ENCODE measurements around the gene NAGK. TPM values are rescaled to one million over a fixed set of nuclear protein-coding genes. Genes with fewer than 3 reads are reported as not detected.
"Not testable (repeated sequence)": the region's sequence is repeated elsewhere in the genome, so short reads cannot be mapped to it uniquely, and the experiment has no call there.

NAGK gene
- total RNA-seq = 93.2 TPM
- 206 TPM for polyA plus RNA-seq
- long read RNA-seq, donor 1, partial matches to known transcripts = 0 of 6 reads
- long read RNA-seq, donor 1, other reads (novel, unspliced or antisense) = 0 of 6 reads
- long read RNA-seq, donor 2, transcript NAGK-222 (2 exons, 424 nt) = minor isoform, 11 of 119 reads
- long read RNA-seq, donor 2, transcript NAGK-229 (10 exons, 1,801 nt) = major isoform, 36 of 119 reads
- long read RNA-seq, donor 2, transcript NAGK-211 (4 exons, 441 nt) = minor isoform, 20 of 119 reads
- long read RNA-seq, donor 2, transcript NAGK-219 (3 exons, 2,483 nt) = minor isoform, 13 of 119 reads
- long read RNA-seq, donor 2, partial matches to known transcripts = 30 of 119 reads
- long read RNA-seq, donor 2, other reads (novel, unspliced or antisense) = 0 of 119 reads
- long read RNA-seq, donor 3, transcript NAGK-219 (3 exons, 2,483 nt) = minor isoform, 21 of 127 reads
- long read RNA-seq, donor 3, transcript NAGK-229 (10 exons, 1,801 nt) = major isoform, 31 of 127 reads
- long read RNA-seq, donor 3, transcript NAGK-222 (2 exons, 424 nt) = minor isoform, 19 of 127 reads
- long read RNA-seq, donor 3, transcript NAGK-211 (4 exons, 441 nt) = minor isoform, 26 of 127 reads
- long read RNA-seq, donor 3, partial matches to known transcripts = 23 of 127 reads
- long read RNA-seq, donor 3, other reads (novel, unspliced or antisense) = 0 of 127 reads
- long read RNA-seq, donor 4, full-length matches to known transcripts = 19 of 24 reads
- long read RNA-seq, donor 4, partial matches to known transcripts = 5 of 24 reads
- long read RNA-seq, donor 4, other reads (novel, unspliced or antisense) = 0 of 24 reads
- long read RNA-seq, donor 5, full-length matches to known transcripts = 62 of 62 reads
- long read RNA-seq, donor 5, partial matches to known transcripts = 0 of 62 reads
- long read RNA-seq, donor 5, other reads (novel, unspliced or antisense) = 0 of 62 reads
- long read RNA-seq, donor 6, transcript NAGK-219 (3 exons, 2,483 nt) = minor isoform, 9 of 62 reads
- long read RNA-seq, donor 6, transcript NAGK-211 (4 exons, 441 nt) = minor isoform, 7 of 62 reads
- long read RNA-seq, donor 6, transcript NAGK-229 (10 exons, 1,801 nt) = major isoform, 16 of 62 reads
- long read RNA-seq, donor 6, transcript NAGK-222 (2 exons, 424 nt) = minor isoform, 9 of 62 reads
- long read RNA-seq, donor 6, partial matches to known transcripts = 15 of 62 reads
- long read RNA-seq, donor 6, other reads (novel, unspliced or antisense) = 0 of 62 reads
- long read RNA-seq, donor 7, transcript NAGK-229 (10 exons, 1,801 nt) = major isoform, 12 of 19 reads
- long read RNA-seq, donor 7, partial matches to known transcripts = 0 of 19 reads
- long read RNA-seq, donor 7, other reads (novel, unspliced or antisense) = 0 of 19 reads
- long read RNA-seq, donor 8, transcript NAGK-229 (10 exons, 1,801 nt) = major isoform, 10 of 22 reads
- long read RNA-seq, donor 8, partial matches to known transcripts = 0 of 22 reads
- long read RNA-seq, donor 8, other reads (novel, unspliced or antisense) = 0 of 22 reads
- long read RNA-seq, donor 9, transcript NAGK-229 (10 exons, 1,801 nt) = major isoform, 16 of 36 reads
- long read RNA-seq, donor 9, transcript NAGK-219 (3 exons, 2,483 nt) = minor isoform, 5 of 36 reads
- long read RNA-seq, donor 9, transcript NAGK-211 (4 exons, 441 nt) = minor isoform, 5 of 36 reads
- long read RNA-seq, donor 9, partial matches to known transcripts = 6 of 36 reads
- long read RNA-seq, donor 9, other reads (novel, unspliced or antisense) = 0 of 36 reads
- long read RNA-seq, donor 10, transcript NAGK-229 (10 exons, 1,801 nt) = major isoform, 9 of 18 reads
- long read RNA-seq, donor 10, partial matches to known transcripts = 6 of 18 reads
- long read RNA-seq, donor 10, other reads (novel, unspliced or antisense) = 0 of 18 reads

- H3K9me3 ChIP-seq (ENCODE audit: control insufficient read depth in 2 of 2, insufficient read depth in 1 of 2, low read length in 1 of 2) = peaks cover 0 to 8% of the 10 kb centered on the region in 2 donors
- peaks cover 11 to 18% of the 10 kb centered on the region in 2 donors for H3K36me3 ChIP-seq (ENCODE audit: control insufficient read depth in 2 of 2, insufficient read depth in 2 of 2, low read length in 1 of 2)
- peak within 1 kb of the TSS; percentile 52 to 96 for H3K4me3 ChIP-seq (ENCODE audit: low read length in 2 of 2)
- H3K27ac ChIP-seq (ENCODE audit: low read depth in 1 of 2, low read length in 1 of 2) = peak within 1 kb of the TSS; percentile 94 to 95
- peak; percentile 92 to 98 (median 95) for DNase-seq (ENCODE audit: low read depth in 6 of 9, low spot score in 9 of 9)
- peaks cover 10 to 40% of the 10 kb centered on the region in 2 donors for H3K4me1 ChIP-seq (ENCODE audit: control insufficient read depth in 2 of 2, insufficient read depth in 2 of 2, low read length in 2 of 2)
- WGBS = under 1% methylated on average over 66 of the region's 66 CpGs
- no peaks in the 10 kb centered on the region for H3K27me3 ChIP-seq (ENCODE audit: control insufficient read depth in 2 of 2, insufficient read depth in 1 of 2, low read length in 1 of 2)
These were observed at the start of gene NAGK for GRCh38 chr2:71068218-71069035. Gene NAGK (plus strand): TSS chr2:71068648. CDS start chr2:71068684, 36 bp downstream.

GRCh38 chr2:71019989-71020388 lies 48.5 kb upstream of the NAGK start:
- H3K36me3 ChIP-seq (ENCODE audit: control insufficient read depth in 2 of 2, insufficient read depth in 2 of 2, low read length in 1 of 2); H3K4me3 ChIP-seq (ENCODE audit: low read length in 2 of 2); H3K27me3 ChIP-seq (ENCODE audit: control insufficient read depth in 2 of 2, insufficient read depth in 1 of 2, low read length in 1 of 2); DNase-seq (ENCODE audit: low read depth in 6 of 9, low spot score in 9 of 9); H3K27ac ChIP-seq (ENCODE audit: low read depth in 1 of 2, low read length in 1 of 2); H3K4me1 ChIP-seq (ENCODE audit: control insufficient read depth in 2 of 2, insufficient read depth in 2 of 2, low read length in 2 of 2); H3K9me3 ChIP-seq (ENCODE audit: control insufficient read depth in 2 of 2, insufficient read depth in 1 of 2, low read length in 1 of 2): not testable (repeated sequence)
- 91% methylated on average over 6 of the region's 6 CpGs for WGBS

- not testable (repeated sequence) for H3K4me1 ChIP-seq (ENCODE audit: control insufficient read depth in 2 of 2, insufficient read depth in 2 of 2, low read length in 2 of 2); H3K4me3 ChIP-seq (ENCODE audit: low read length in 2 of 2); H3K27me3 ChIP-seq (ENCODE audit: control insufficient read depth in 2 of 2, insufficient read depth in 1 of 2, low read length in 1 of 2); H3K9me3 ChIP-seq (ENCODE audit: control insufficient read depth in 2 of 2, insufficient read depth in 1 of 2, low read length in 1 of 2); H3K27ac ChIP-seq (ENCODE audit: low read depth in 1 of 2, low read length in 1 of 2); H3K36me3 ChIP-seq (ENCODE audit: control insufficient read depth in 2 of 2, insufficient read depth in 2 of 2, low read length in 1 of 2); DNase-seq (ENCODE audit: low read depth in 6 of 9, low spot score in 9 of 9)
- 92% methylated on average over 14 of the region's 14 CpGs for WGBS
These were observed 47.1 kb upstream of the NAGK start for GRCh38 chr2:71021394-71021793.

- not testable (repeated sequence) for H3K4me1 ChIP-seq (ENCODE audit: control insufficient read depth in 2 of 2, insufficient read depth in 2 of 2, low read length in 2 of 2); H3K27ac ChIP-seq (ENCODE audit: low read depth in 1 of 2, low read length in 1 of 2); H3K9me3 ChIP-seq (ENCODE audit: control insufficient read depth in 2 of 2, insufficient read depth in 1 of 2, low read length in 1 of 2); H3K4me3 ChIP-seq (ENCODE audit: low read length in 2 of 2); H3K36me3 ChIP-seq (ENCODE audit: control insufficient read depth in 2 of 2, insufficient read depth in 2 of 2, low read length in 1 of 2); DNase-seq (ENCODE audit: low read depth in 6 of 9, low spot score in 9 of 9); H3K27me3 ChIP-seq (ENCODE audit: control insufficient read depth in 2 of 2, insufficient read depth in 1 of 2, low read length in 1 of 2)
- WGBS = 69% methylated on average over 15 of the region's 15 CpGs
These were observed 44.8 kb upstream of the NAGK start for GRCh38 chr2:71023553-71024243.

GRCh38 chr2:71036296-71036695 lies 32.2 kb upstream of the NAGK start:
- H3K4me1 ChIP-seq (ENCODE audit: control insufficient read depth in 2 of 2, insufficient read depth in 2 of 2, low read length in 2 of 2); H3K36me3 ChIP-seq (ENCODE audit: control insufficient read depth in 2 of 2, insufficient read depth in 2 of 2, low read length in 1 of 2); H3K4me3 ChIP-seq (ENCODE audit: low read length in 2 of 2); H3K27me3 ChIP-seq (ENCODE audit: control insufficient read depth in 2 of 2, insufficient read depth in 1 of 2, low read length in 1 of 2); H3K9me3 ChIP-seq (ENCODE audit: control insufficient read depth in 2 of 2, insufficient read depth in 1 of 2, low read length in 1 of 2); DNase-seq (ENCODE audit: low read depth in 6 of 9, low spot score in 9 of 9); H3K27ac ChIP-seq (ENCODE audit: low read depth in 1 of 2, low read length in 1 of 2): not testable (repeated sequence)
- WGBS = 86% methylated on average over 8 of the region's 8 CpGs

- H3K36me3 ChIP-seq (ENCODE audit: control insufficient read depth in 2 of 2, insufficient read depth in 2 of 2, low read length in 1 of 2) = no peaks in the 10 kb centered on the region
- WGBS = 68% methylated on average over 4 of the region's 4 CpGs
- H3K27ac ChIP-seq (ENCODE audit: low read depth in 1 of 2, low read length in 1 of 2) = no peak overlapping the region
- no peaks in the 10 kb centered on the region for H3K27me3 ChIP-seq (ENCODE audit: control insufficient read depth in 2 of 2, insufficient read depth in 1 of 2, low read length in 1 of 2)
- no peak overlapping the region for H3K4me3 ChIP-seq (ENCODE audit: low read length in 2 of 2)
- H3K9me3 ChIP-seq (ENCODE audit: control insufficient read depth in 2 of 2, insufficient read depth in 1 of 2, low read length in 1 of 2) = no peaks in the 10 kb centered on the region
- no peaks in the 10 kb centered on the region for H3K4me1 ChIP-seq (ENCODE audit: control insufficient read depth in 2 of 2, insufficient read depth in 2 of 2, low read length in 2 of 2)
- DNase-seq (ENCODE audit: low read depth in 6 of 9, low spot score in 9 of 9) = no peak
These were observed 26.2 kb upstream of the NAGK start for GRCh38 chr2:71042287-71042686.

- DNase-seq (ENCODE audit: low read depth in 6 of 9, low spot score in 9 of 9) = peak in 3 of 9 donors; percentile 30 to 65 (median 38)
- H3K27me3 ChIP-seq (ENCODE audit: control insufficient read depth in 2 of 2, insufficient read depth in 1 of 2, low read length in 1 of 2) = no peaks in the 10 kb centered on the region
- WGBS = 84% methylated on average over 36 of the region's 36 CpGs
These were observed 24.7 kb upstream of the NAGK start for GRCh38 chr2:71043531-71044407.

More at GRCh38 chr2:71043531-71044407, 24.7 kb upstream of the NAGK start:
- Histone ChIP-seq H3K27ac (ENCODE audit: low read depth in 1 of 2, low read length in 1 of 2) (no peak overlapping the region), H3K9me3 (ENCODE audit: control insufficient read depth in 2 of 2, insufficient read depth in 1 of 2, low read length in 1 of 2) (no peaks in the 10 kb centered on the region), H3K4me3 (ENCODE audit: low read length in 2 of 2) (no peak overlapping the region), H3K4me1 (ENCODE audit: control insufficient read depth in 2 of 2, insufficient read depth in 2 of 2, low read length in 2 of 2) (no peaks in the 10 kb centered on the region), H3K36me3 (ENCODE audit: control insufficient read depth in 2 of 2, insufficient read depth in 2 of 2, low read length in 1 of 2) (no peaks in the 10 kb centered on the region)
